HCT116 (cell line): Measurements from ENCODE around the gene AEBP1. TPM values are rescaled to one million over a fixed set of nuclear protein-coding genes. Genes with fewer than 3 reads are reported as not detected.

Source experiments
- ATAC-seq: fragments of 200-7000 bp; cut with Tn5 transposase; 2 replicates; pipeline ENCODE4 v1.9.1; 2020; ENCODE audit warnings: mild to moderate bottlenecking, moderate library complexity
- BruUV-seq: library from RNA; stranded (reverse); fragments of 400-500 nt; replicated peaks from 2 replicates; lab custom pipeline; 2021; lab: Mats Ljungman, UMichigan
- CTCF ChIA-PET: fragments of 300-600 bp; sonication (Branson Sonifier 250); formaldehyde crosslinking; loops from one replicate; lab custom pipeline; 2021; ENCODE audit warnings: antibody characterized with exemption; lab: Charles Lee
- POLR2A ChIA-PET: fragments of 300-600, 350-600 bp; sonication (Branson Sonifier 250); formaldehyde crosslinking; loops from one replicate; lab custom pipeline; 2021; ENCODE audit warnings: antibody characterized with exemption; lab: Charles Lee
- RAD21 ChIA-PET, 2 experiments: fragments of 300-600 bp; sonication (Branson Sonifier 250); formaldehyde crosslinking; loops; one replicate each; lab custom pipeline; 2023; ENCODE audit warnings: low total read pairs in 2 of 2; ENCODE audit not compliant: uncharacterized antibody in 2 of 2, unreplicated experiment in 2 of 2, low non-redundant PET in 1 of 2; lab: Charles Lee
- DNase-seq: peaks from one replicate; pipeline ENCODE4 v3.0.0-alpha.2; 2010; ENCODE audit warnings: low read depth, low spot score
- H2AFZ ChIP-seq: fragments of 200-600 bp; shearing (Covaris generic), sonication (generic); 2 replicates; pipeline ENCODE4 v1.6.1; 2017; ENCODE audit warnings: low read depth, mixed run types, mixed read lengths, antibody characterized with exemption, low read length; ENCODE audit not compliant: poor library complexity, severe bottlenecking
- H3K27ac ChIP-seq: 2 replicates; pipeline ENCODE4 v1.5.1; 2012; ENCODE audit warnings: low read depth, low read length
- H3K27me3 ChIP-seq: fragments of 200-600 bp; sonication (generic); 2 replicates; pipeline ENCODE4 v1.6.1; 2016; ENCODE audit warnings: mixed run types, low read length, mixed read lengths; ENCODE audit not compliant: insufficient read depth
- H3K36me3 ChIP-seq, 2 experiments: fragments of 200-500 bp in 1 of 2; fragments of 200-600 bp in 1 of 2; sonication (Bioruptor generic) in 1 of 2; sonication (generic) in 1 of 2; 2 replicates each; pipeline versions ENCODE4 v1.5.1 to v1.6.1; 2014 to 2016; ENCODE audit warnings: low read length in 2 of 2, inconsistent platforms in 1 of 2, mixed read lengths in 1 of 2, mixed run types in 1 of 2; ENCODE audit not compliant: insufficient read depth in 2 of 2, control insufficient read depth in 1 of 2
- H3K4me1 ChIP-seq, 2 experiments: fragments of 200-600 bp in 1 of 2; sonication (generic) in 1 of 2; 2 replicates each; pipeline versions ENCODE4 v1.5.1 to v1.6.1; 2012 to 2017; ENCODE audit warnings: low read length in 2 of 2, inconsistent platforms in 1 of 2, mild to moderate bottlenecking in 1 of 2, mixed read lengths in 1 of 2, mixed run types in 1 of 2, moderate library complexity in 1 of 2; ENCODE audit not compliant: insufficient read depth in 2 of 2, control insufficient read depth in 1 of 2
- H3K4me2 ChIP-seq: fragments of 200-600 bp; sonication (generic); 2 replicates; pipeline ENCODE4 v1.6.1; 2017; ENCODE audit warnings: mixed run types, low read length, mixed read lengths
- H3K4me3 ChIP-seq, 2 experiments: fragments of 200-600 bp in 1 of 2; sonication (generic) in 1 of 2; replicated peaks in 1 of 2; 2 replicates each; pipeline ENCODE4 v1.5.1; 2011 to 2016; ENCODE audit warnings: low read length in 2 of 2, control low read depth in 1 of 2, low read depth in 1 of 2, mild to moderate bottlenecking in 1 of 2, mixed read lengths in 1 of 2, mixed run types in 1 of 2
- H3K79me2 ChIP-seq: fragments of 200-600 bp; sonication (generic); 2 replicates; pipeline ENCODE4 v1.6.1; 2017; ENCODE audit warnings: mild to moderate bottlenecking, mixed run types, low read length, moderate library complexity, mixed read lengths; ENCODE audit not compliant: insufficient read depth
- H3K9ac ChIP-seq: fragments of 200-600 bp; sonication (generic); 2 replicates; pipeline ENCODE4 v1.6.1; 2016; ENCODE audit warnings: low read length, mixed read lengths
- H3K9me2 ChIP-seq: fragments of 200-600 bp; sonication (generic), shearing (Covaris generic); 2 replicates; pipeline ENCODE4 v1.6.1; 2017; ENCODE audit warnings: mixed run types, mild to moderate bottlenecking, moderate library complexity; ENCODE audit not compliant: insufficient read depth
- H3K9me3 ChIP-seq, 2 experiments: fragments of 200-500 bp in 1 of 2; fragments of 200-600 bp in 1 of 2; sonication (Bioruptor generic) in 1 of 2; sonication (generic) in 1 of 2; 2 replicates each; pipeline ENCODE4 v1.6.1; 2014 to 2017; ENCODE audit warnings: low read length in 2 of 2, mixed read lengths in 2 of 2, inconsistent platforms in 1 of 2, low read depth in 1 of 2, mild to moderate bottlenecking in 1 of 2, mixed run types in 1 of 2, moderate library complexity in 1 of 2; ENCODE audit not compliant: control insufficient read depth in 1 of 2, insufficient read depth in 1 of 2
- H4K20me1 ChIP-seq: fragments of 200-600 bp; sonication (generic), shearing (Covaris generic); 2 replicates; pipeline ENCODE4 v1.6.1; 2017; ENCODE audit warnings: mixed run types, mild to moderate bottlenecking, moderate library complexity; ENCODE audit not compliant: insufficient read depth
- CEBPB ChIP-seq: IDR thresholded peaks from 2 replicates; pipeline ENCODE4 v1.6.1; 2012; ENCODE audit warnings: low read depth
- CTCF ChIP-seq, 3 experiments: fragments of 200-600 bp in 1 of 3; sonication (generic) in 1 of 3; IDR thresholded peaks in 2 of 3; conservative IDR thresholded peaks in 1 of 3; 2 replicates each; pipeline ENCODE4 v1.5.1; 2012 to 2017; ENCODE audit warnings: low read depth in 2 of 3, low read length in 2 of 3, antibody characterized with exemption in 1 of 3, borderline replicate concordance in 1 of 3, control low read depth in 1 of 3, mild to moderate bottlenecking in 1 of 3, mixed read lengths in 1 of 3, mixed run types in 1 of 3, moderate library complexity in 1 of 3; ENCODE audit not compliant: insufficient read depth in 1 of 3
- EGR1 ChIP-seq: IDR thresholded peaks from 2 replicates; pipeline ENCODE4 v1.6.1; 2012; ENCODE audit warnings: low read depth
- ELF1 ChIP-seq: IDR thresholded peaks from 2 replicates; pipeline ENCODE4 v1.6.1; 2012; ENCODE audit warnings: low read depth, borderline replicate concordance
- EZH2phosphoT487 ChIP-seq: fragments of 200-600 bp; IDR thresholded peaks from 2 replicates; pipeline ENCODE4 v1.6.1; 2018; ENCODE audit warnings: antibody characterized with exemption, borderline replicate concordance
- JUND ChIP-seq: IDR thresholded peaks from 2 replicates; pipeline ENCODE4 v1.6.1; 2012
- MAX ChIP-seq: IDR thresholded peaks from 2 replicates; pipeline ENCODE4 v1.6.1; 2012
- RAD21 ChIP-seq: IDR thresholded peaks from 2 replicates; pipeline ENCODE4 v1.6.1; 2012; ENCODE audit warnings: low read depth, mild to moderate bottlenecking
- SIN3A ChIP-seq: IDR thresholded peaks from 2 replicates; pipeline ENCODE4 v1.6.1; 2012; ENCODE audit warnings: low read depth
- SP1 ChIP-seq: IDR thresholded peaks from 2 replicates; pipeline ENCODE4 v1.6.1; 2012; ENCODE audit warnings: low read depth
- SRF ChIP-seq: IDR thresholded peaks from 2 replicates; pipeline ENCODE4 v1.6.1; 2012; ENCODE audit warnings: low read depth
- ZBTB33 ChIP-seq: IDR thresholded peaks from 2 replicates; pipeline ENCODE4 v1.6.1; 2011; ENCODE audit warnings: mild to moderate bottlenecking, low read length, moderate library complexity; ENCODE audit not compliant: insufficient replicate concordance; ENCODE audit errors: extremely low read depth
- ZFX ChIP-seq: fragments of 450-650 bp; IDR thresholded peaks from 2 replicates; pipeline ENCODE4 v1.6.1; 2017
- intact Hi-C: fragments of 100-400 bp; cut with micrococcal nuclease; formaldehyde crosslinking; loops from 2 replicates; pipeline ENCODE4 v1.10.0; 2022
- total RNA-seq: library from RNA; stranded (reverse); gene quantifications from one replicate; pipeline ENCODE4 v1.2.1, GENCODE V29; 2021; ENCODE audit not compliant: unreplicated experiment

AEBP1 gene
- total RNA-seq, 1 experiment from 2014 or later, result 0.49 TPM

- TF ChIP-seq JUND (no peak), SIN3A (no peak), EZH2phosphoT487 (no peak), CTCF (IDR thresholded peaks at IDR 0.05 in 2 of 3, conservative IDR thresholded peaks at IDR 0.05 in 1 of 3; ENCODE audit: borderline replicate concordance in 1 of 3, insufficient read depth in 1 of 3, low read depth in 2 of 3, low read length in 2 of 3) (no peak)
- CTCF ChIA-PET, result no interaction called here
- Histone ChIP-seq H2AFZ (no peak overlapping the region), H3K9ac (no peak overlapping the region), H3K9me2 (no peaks in the 10 kb centered on the region), H3K79me2 (peaks cover 14% of the 10 kb centered on the region), H3K27me3 (no peaks in the 10 kb centered on the region), H3K9me3 (no peaks in the 10 kb centered on the region), H3K27ac (no peak overlapping the region), H3K4me3 (no peak overlapping the region), H3K36me3 (peaks cover 5 to 17% of the 10 kb centered on the region in 2 experiments; a peak in 3 of 4 replicates), H4K20me1 (no peaks in the 10 kb centered on the region), H3K4me2 (no peak overlapping the region), H3K4me1 (peaks cover 12 to 33% of the 10 kb centered on the region in 2 experiments)
- DNase-seq (no peak), ATAC-seq (no peak)
- BruUV-seq, result no TSS peak
- POLR2A ChIA-PET, result interaction anchor here (1.1 kb wide), 1 partner anchor 14 kb away, joined by 3 read pairs; no protein-coding TSS in a partner anchor
- RAD21 ChIA-PET, result no interaction called here
- intact Hi-C loops, result loop anchor here (2.0 to 5.0 kb wide), 3 partner anchors 39 to 224 kb away; partner anchors contain the start of gene POLD2
Measured at GRCh38 chr7:44083796-44084195, 20.3 kb upstream of the AEBP1 start.

DNA sequence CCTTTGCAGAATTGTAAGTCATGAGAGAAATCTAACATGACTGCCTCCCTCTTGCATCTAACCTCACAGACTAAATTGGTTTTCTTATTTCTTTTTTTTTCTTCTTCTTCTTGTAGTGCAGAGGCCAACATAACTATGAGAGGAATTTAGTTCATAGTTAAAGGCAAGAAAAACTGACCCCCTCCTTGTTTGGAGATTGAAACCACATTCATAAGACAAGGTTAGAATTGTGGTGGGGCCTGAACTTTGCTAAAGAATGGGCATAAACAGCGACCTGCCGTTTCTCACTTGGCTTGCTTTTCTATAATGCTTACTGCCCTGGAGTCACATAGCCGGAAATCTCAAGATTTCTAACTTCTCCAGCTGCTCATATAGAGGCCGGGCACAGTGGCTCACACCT, 19.4 kb upstream of the AEBP1 start:
- no peak for DNase-seq
- H2AFZ ChIP-seq, result no peak overlapping the region
- POLR2A ChIA-PET, result interaction anchor here (1.1 kb wide), 1 partner anchor 13 kb away, joined by 3 read pairs; no protein-coding TSS in a partner anchor
- no peak for TF ChIP-seq SIN3A
- no peak for TF ChIP-seq RAD21
- TF ChIP-seq SP1, result no peak
- no peak for TF ChIP-seq JUND
- TF ChIP-seq SRF, result no peak
- TF ChIP-seq EGR1, result no peak
- TF ChIP-seq MAX, result no peak
- no peak for TF ChIP-seq ZFX
- no peak for TF ChIP-seq CEBPB
- TF ChIP-seq CTCF (IDR thresholded peaks at IDR 0.05 in 2 of 3, conservative IDR thresholded peaks at IDR 0.05 in 1 of 3; ENCODE audit: borderline replicate concordance in 1 of 3, insufficient read depth in 1 of 3, low read depth in 2 of 3, low read length in 2 of 3), result no peak
- TF ChIP-seq ELF1, result no peak
- no peak for TF ChIP-seq EZH2phosphoT487
- no peak for TF ChIP-seq ZBTB33

More for the DNA sequence above, 19.4 kb upstream of the AEBP1 start:
- H3K9ac ChIP-seq, result no peak overlapping the region
- peaks cover 3 to 10% of the 10 kb centered on the region in 2 experiments; a peak in 2 of 4 replicates for H3K36me3 ChIP-seq
- H3K9me3 ChIP-seq, result no peaks in the 10 kb centered on the region
- ATAC-seq, result no peak
- H3K27me3 ChIP-seq, result no peaks in the 10 kb centered on the region
- RAD21 ChIA-PET, result no interaction called here
- CTCF ChIA-PET, result interaction anchor here (1.3 kb wide), 1 partner anchor 12 kb away, joined by 3 read pairs; no protein-coding TSS in a partner anchor
- H3K27ac ChIP-seq, result no peak overlapping the region
- no TSS peak for BruUV-seq
- intact Hi-C loops, result loop anchor here (5.0 kb wide), 2 partner anchors 38 to 223 kb away; partner anchors contain the start of gene POLD2
- peaks cover 14% of the 10 kb centered on the region for H3K79me2 ChIP-seq
- no peak overlapping the region for H3K4me2 ChIP-seq
- no peaks in the 10 kb centered on the region for H3K9me2 ChIP-seq
- H4K20me1 ChIP-seq, result no peaks in the 10 kb centered on the region
- peaks cover 12 to 40% of the 10 kb centered on the region in 2 experiments for H3K4me1 ChIP-seq
- no peak overlapping the region for H3K4me3 ChIP-seq
